MM.1S (cell line): ENCODE measurements around the gene CHAF1B.

ENCODE experiments used
- DNase-seq: peaks from one replicate; pipeline ENCODE4 v3.0.0-alpha.2; 2015
- H2AFZ ChIP-seq: fragments of 300-600 bp; sonication (generic); 2 replicates; pipeline ENCODE4 v1.6.0; 2016; ENCODE audit warnings: antibody characterized with exemption, low read length
- H3F3A ChIP-seq: fragments of 300-600 bp; sonication (generic); 2 replicates; pipeline ENCODE4 v1.6.1; 2016; ENCODE audit warnings: mild to moderate bottlenecking, antibody characterized with exemption, low read length, moderate library complexity, mixed read lengths; ENCODE audit not compliant: insufficient read depth
- H3K27ac ChIP-seq: fragments of 300-600 bp; sonication (generic); 2 replicates; pipeline ENCODE4 v1.5.1; 2016; ENCODE audit warnings: mild to moderate bottlenecking, low read length
- H3K27me3 ChIP-seq: fragments of 300-600 bp; sonication (generic); replicated peaks from 2 replicates; pipeline ENCODE4 v1.6.0; 2016; ENCODE audit warnings: low read length; ENCODE audit not compliant: insufficient read depth
- H3K36me3 ChIP-seq: fragments of 300-600 bp; sonication (generic); replicated peaks from 2 replicates; pipeline ENCODE4 v1.6.1; 2016; ENCODE audit warnings: mild to moderate bottlenecking, low read length, mixed read lengths; ENCODE audit not compliant: insufficient read depth
- H3K4me1 ChIP-seq: fragments of 300-600 bp; sonication (generic); 2 replicates; pipeline ENCODE4 v1.6.1; 2016; ENCODE audit warnings: low read length, mixed read lengths
- H3K4me2 ChIP-seq: fragments of 300-600 bp; sonication (generic); 2 replicates; pipeline ENCODE4 v1.6.0; 2016; ENCODE audit warnings: low read depth, low read length
- H3K4me3 ChIP-seq: fragments of 300-600 bp; sonication (generic); 2 replicates; pipeline ENCODE4 v1.5.1; 2016; ENCODE audit warnings: low read length, mixed read lengths
- H3K79me2 ChIP-seq: fragments of 300-600 bp; sonication (generic); 2 replicates; pipeline ENCODE4 v1.6.1; 2016; ENCODE audit warnings: mixed run types, low read length, mixed read lengths
- H3K9ac ChIP-seq: fragments of 300-600 bp; sonication (generic); 2 replicates; pipeline ENCODE4 v1.6.1; 2016; ENCODE audit warnings: low read length, mixed read lengths
- H3K9me2 ChIP-seq: fragments of 300-600 bp; sonication (generic); replicated peaks from 2 replicates; pipeline ENCODE4 v1.6.1; 2016; ENCODE audit warnings: mild to moderate bottlenecking, low read length, mixed read lengths; ENCODE audit not compliant: insufficient read depth
- H3K9me3 ChIP-seq: fragments of 300-600 bp; sonication (generic); replicated peaks from 2 replicates; pipeline ENCODE4 v1.6.1; 2016; ENCODE audit warnings: mild to moderate bottlenecking, low read length, mixed read lengths; ENCODE audit not compliant: insufficient read depth
- H4K20me1 ChIP-seq: fragments of 300-600 bp; sonication (generic); 2 replicates; pipeline ENCODE4 v1.6.1; 2016; ENCODE audit warnings: mild to moderate bottlenecking, low read length, moderate library complexity, mixed read lengths; ENCODE audit not compliant: insufficient read depth
- EZH2 ChIP-seq: fragments of 300-600 bp; sonication (generic); optimal IDR thresholded peaks from 2 replicates; pipeline ENCODE3; 2017; ENCODE audit warnings: low read depth, mild to moderate bottlenecking, antibody characterized with exemption, low read length, mixed read lengths
- EZH2phosphoT487 ChIP-seq: fragments of 300-600 bp; sonication (generic); IDR thresholded peaks from 2 replicates; pipeline ENCODE4 v1.6.1; 2018; ENCODE audit warnings: antibody characterized with exemption, low read length
- TF ChIP-seq, protein P1 (sequence below): fragments of 300-600 bp; sonication (generic); IDR thresholded peaks from 2 replicates; pipeline ENCODE4 v1.5.1; 2016; ENCODE audit warnings: antibody characterized with exemption, low read length, mixed read lengths

The CHAF1B gene

DNA sequence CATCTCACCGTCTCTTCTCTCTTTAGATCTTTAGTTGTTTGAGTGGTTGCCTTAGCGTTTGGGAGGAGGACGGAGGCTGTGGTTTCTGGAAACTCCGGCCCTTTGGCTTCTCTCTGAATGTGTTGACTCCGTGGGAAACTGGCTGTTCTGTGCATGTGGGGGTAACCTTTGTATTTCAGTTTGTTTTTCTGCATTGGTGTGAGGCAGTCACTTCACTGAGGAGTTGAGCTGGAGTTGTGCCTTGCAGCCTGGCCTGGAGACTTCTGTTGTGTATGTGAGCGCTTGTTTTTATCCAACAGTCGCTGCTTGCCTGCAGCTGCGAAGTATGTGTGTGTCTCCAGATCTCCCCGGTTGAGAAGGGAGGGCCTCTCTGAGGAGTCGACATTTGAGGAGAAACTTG is 61.1 kb downstream of the CHAF1B start:
- no peaks in the 10 kb centered on the region for H4K20me1 ChIP-seq
- no peak for TF ChIP-seq EZH2
- TF ChIP-seq, protein P1, sequence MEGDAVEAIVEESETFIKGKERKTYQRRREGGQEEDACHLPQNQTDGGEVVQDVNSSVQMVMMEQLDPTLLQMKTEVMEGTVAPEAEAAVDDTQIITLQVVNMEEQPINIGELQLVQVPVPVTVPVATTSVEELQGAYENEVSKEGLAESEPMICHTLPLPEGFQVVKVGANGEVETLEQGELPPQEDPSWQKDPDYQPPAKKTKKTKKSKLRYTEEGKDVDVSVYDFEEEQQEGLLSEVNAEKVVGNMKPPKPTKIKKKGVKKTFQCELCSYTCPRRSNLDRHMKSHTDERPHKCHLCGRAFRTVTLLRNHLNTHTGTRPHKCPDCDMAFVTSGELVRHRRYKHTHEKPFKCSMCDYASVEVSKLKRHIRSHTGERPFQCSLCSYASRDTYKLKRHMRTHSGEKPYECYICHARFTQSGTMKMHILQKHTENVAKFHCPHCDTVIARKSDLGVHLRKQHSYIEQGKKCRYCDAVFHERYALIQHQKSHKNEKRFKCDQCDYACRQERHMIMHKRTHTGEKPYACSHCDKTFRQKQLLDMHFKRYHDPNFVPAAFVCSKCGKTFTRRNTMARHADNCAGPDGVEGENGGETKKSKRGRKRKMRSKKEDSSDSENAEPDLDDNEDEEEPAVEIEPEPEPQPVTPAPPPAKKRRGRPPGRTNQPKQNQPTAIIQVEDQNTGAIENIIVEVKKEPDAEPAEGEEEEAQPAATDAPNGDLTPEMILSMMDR = no peak
- no peak for TF ChIP-seq EZH2phosphoT487
- H3K27me3 ChIP-seq = no peaks in the 10 kb centered on the region
- no peaks in the 10 kb centered on the region for H3K79me2 ChIP-seq
- H2AFZ ChIP-seq = no peak overlapping the region
- DNase-seq = no peak
- H3K4me3 ChIP-seq = no peak overlapping the region
- H3K4me1 ChIP-seq = no peaks in the 10 kb centered on the region
- H3K4me2 ChIP-seq = no peak overlapping the region
- no peaks in the 10 kb centered on the region for H3F3A ChIP-seq
- no peaks in the 10 kb centered on the region for H3K9me2 ChIP-seq
- H3K9ac ChIP-seq = no peak overlapping the region
- H3K36me3 ChIP-seq = no peaks in the 10 kb centered on the region
- H3K27ac ChIP-seq = no peak overlapping the region
- no peaks in the 10 kb centered on the region for H3K9me3 ChIP-seq

DNA sequence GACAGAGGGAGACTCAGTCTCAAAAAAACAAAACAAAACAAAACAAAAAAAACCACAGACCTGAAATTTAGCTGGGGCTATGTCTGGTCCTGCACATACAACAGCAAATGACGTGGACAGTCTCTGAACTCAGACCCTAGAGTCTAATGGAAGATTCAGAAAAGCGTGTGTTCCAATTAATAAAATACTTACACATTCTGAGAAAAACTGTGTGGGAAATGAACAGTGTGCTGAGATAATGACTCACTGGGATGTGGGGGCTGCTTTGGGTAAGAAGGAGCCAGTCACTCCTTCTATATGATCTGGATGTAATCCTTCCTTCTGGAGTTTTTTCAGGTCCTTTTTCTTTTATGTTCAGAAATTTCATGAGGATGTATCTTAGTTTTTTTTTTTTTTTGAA is 65.3 kb downstream of the CHAF1B start:
- TF ChIP-seq EZH2 (no peak), EZH2phosphoT487 (no peak)
- TF ChIP-seq, protein P1 = no peak
- Histone ChIP-seq H3K4me3 (no peak overlapping the region), H4K20me1 (no peaks in the 10 kb centered on the region), H3K36me3 (no peaks in the 10 kb centered on the region), H3K4me2 (no peak overlapping the region), H3K9me3 (no peaks in the 10 kb centered on the region), H3K9me2 (no peaks in the 10 kb centered on the region), H3K4me1 (no peaks in the 10 kb centered on the region), H2AFZ (no peak overlapping the region), H3K79me2 (no peaks in the 10 kb centered on the region), H3F3A (no peaks in the 10 kb centered on the region), H3K27ac (no peak overlapping the region), H3K9ac (no peak overlapping the region), H3K27me3 (no peaks in the 10 kb centered on the region)
- no peak for DNase-seq

DNA sequence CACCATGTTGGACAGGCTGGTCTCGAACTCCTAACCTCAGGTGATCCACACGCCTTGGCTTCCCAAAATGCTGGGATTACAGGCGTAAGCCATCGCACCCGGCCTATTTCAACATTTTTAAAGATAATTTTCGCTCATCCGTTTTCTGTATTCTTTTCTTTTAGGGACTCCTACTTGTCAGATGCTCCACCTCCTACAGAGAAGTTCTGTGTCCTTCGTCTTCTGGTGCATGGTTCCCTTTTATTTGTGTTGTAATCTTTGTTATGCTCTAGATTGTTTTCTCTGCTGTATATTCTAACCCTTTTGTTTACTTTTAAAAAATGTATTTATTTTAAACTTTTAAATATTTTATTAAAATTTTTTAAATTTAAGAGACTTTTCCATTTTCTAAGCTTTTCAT is 66.3 kb downstream of the CHAF1B start:
- Histone ChIP-seq H4K20me1 (no peaks in the 10 kb centered on the region), H3K9ac (no peak overlapping the region)
- TF ChIP-seq, protein P1 = no peak
- TF ChIP-seq EZH2phosphoT487 (no peak), EZH2 (no peak)

More for the DNA sequence above, 66.3 kb downstream of the CHAF1B start:
- H3K79me2 ChIP-seq = no peaks in the 10 kb centered on the region
- no peaks in the 10 kb centered on the region for H3K36me3 ChIP-seq
- H3K4me1 ChIP-seq = no peaks in the 10 kb centered on the region
- no peaks in the 10 kb centered on the region for H3F3A ChIP-seq
- H3K27ac ChIP-seq = no peak overlapping the region
- no peaks in the 10 kb centered on the region for H3K9me3 ChIP-seq
- H2AFZ ChIP-seq = no peak overlapping the region
- no peak overlapping the region for H3K4me2 ChIP-seq
- no peak for DNase-seq
- no peaks in the 10 kb centered on the region for H3K9me2 ChIP-seq
- H3K4me3 ChIP-seq = no peak overlapping the region
- no peaks in the 10 kb centered on the region for H3K27me3 ChIP-seq
